ENCODE measurements around the gene PARP15.
"Not testable (repeated sequence)": the region's sequence is repeated elsewhere in the genome, so short reads cannot be mapped to it uniquely, and the experiment has no call there.

PARP15 gene

DNA sequence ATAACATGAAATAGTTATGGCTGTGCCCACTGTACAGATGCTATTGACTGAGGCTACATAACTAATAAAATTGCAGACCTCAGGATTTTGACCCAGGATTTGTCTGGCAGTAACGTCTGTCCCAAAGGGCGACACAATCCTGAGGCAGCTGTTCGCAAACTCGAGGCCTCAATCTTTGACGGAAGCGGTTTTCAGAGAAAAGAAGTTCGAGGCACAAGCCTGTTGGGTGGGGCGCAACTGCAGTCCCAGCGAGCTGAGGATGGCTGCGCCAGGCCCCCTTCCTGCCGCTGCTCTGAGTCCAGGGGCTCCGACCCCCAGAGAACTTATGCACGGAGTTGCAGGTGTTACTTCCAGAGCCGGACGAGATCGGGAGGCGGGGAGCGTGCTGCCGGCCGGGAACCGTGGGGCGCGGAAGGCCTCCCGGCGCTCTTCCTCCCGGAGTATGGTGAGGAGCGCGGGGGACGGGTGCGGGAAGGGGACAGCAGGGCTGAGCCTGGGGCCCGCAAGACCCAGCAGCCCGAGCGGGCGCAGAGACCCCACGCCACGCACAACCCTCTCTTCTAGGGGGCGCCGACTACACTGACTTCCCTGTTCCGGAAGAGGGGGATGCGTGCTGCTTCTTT is at the start of gene PARP15:
Gene PARP15 (plus strand): TSS at position 242 of the 623 bp plus-strand sequence. CDS start 18 bp downstream, at position 260.
- no peak for DNase-seq (ENCODE audit: low spot score)

GRCh38 chr3:122530164-122530563 is 47.3 kb upstream of the PARP15 start:
- no peak for DNase-seq (ENCODE audit: low spot score)

GRCh38 chr3:122533480-122533879 is 44.0 kb upstream of the PARP15 start:
- no peak for DNase-seq (ENCODE audit: low spot score)

DNA sequence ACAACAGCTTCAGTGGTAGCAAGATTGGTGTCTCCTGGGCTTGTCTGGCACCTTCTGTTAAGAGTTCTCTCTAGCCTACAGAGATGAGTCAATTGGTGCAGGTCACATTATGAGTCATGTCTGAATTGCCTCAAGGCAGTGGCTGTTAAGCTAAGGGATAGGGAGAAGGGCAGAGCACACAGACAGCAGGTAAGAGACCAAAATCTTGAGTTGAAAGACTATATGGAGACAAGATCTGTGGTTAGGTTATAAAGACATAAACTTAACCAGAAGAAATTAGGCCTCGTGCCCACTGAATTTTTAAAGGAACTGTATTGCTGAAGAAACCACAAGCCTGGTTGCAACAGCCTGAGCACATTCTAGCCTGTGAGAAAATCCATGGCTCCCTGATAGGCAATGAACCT is 43.5 kb upstream of the PARP15 start:
- DNase-seq (ENCODE audit: low spot score), result peak; percentile 74

DNA sequence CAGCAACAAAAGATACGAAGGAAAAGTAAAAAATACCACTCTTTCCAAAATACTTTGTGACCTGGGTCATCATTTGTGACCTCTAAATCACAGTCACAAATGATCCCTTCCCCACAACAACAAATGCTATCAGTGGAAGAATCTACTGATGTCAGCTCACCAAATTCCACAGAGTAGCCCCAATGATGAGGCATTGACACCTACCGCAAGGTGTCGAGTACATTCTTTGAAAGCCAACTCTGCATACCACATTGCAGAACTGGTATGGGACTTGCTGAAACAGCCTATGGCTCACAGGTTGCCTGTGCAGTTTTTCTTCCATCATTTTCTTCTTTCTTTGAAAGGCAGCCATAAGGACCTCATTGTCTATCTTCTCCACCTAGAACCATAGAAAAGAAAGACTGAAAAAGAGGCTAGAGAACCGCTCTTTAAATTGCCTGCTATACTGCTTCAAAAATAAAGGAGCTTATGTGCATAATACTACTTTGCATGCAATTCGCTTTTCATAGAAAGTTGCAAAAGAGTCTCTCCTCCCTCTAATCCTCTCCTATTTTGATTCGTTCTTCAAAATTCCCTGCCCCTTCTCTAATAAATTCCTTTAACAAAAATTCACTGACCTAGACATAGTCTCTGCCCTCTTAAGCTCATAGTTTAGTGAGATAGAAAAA is 41.4 kb upstream of the PARP15 start:
- DNase-seq (ENCODE audit: low spot score), result no peak

DNA sequence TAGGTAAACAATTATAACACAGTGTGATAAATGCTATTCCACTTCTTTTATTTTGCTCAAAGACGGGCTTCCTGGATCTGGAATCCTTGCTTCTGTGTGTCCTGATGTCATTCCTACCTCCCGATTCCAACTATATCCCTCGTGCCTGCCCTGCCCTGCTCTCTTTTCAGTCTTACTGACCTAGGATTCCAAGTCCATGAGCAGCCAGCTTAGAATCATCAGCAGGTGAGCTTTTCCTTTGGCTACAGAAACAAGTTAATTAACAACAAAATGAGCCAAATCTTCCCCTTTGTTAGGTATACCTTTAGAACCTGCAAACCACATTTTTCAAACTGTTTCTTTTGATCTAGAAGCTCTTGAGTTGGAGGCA is 40.8 kb upstream of the PARP15 start:
- no peak for DNase-seq (ENCODE audit: low spot score)

GRCh38 chr3:122538956-122539490 is 38.4 kb upstream of the PARP15 start:
- no peak for DNase-seq (ENCODE audit: low spot score)

DNA sequence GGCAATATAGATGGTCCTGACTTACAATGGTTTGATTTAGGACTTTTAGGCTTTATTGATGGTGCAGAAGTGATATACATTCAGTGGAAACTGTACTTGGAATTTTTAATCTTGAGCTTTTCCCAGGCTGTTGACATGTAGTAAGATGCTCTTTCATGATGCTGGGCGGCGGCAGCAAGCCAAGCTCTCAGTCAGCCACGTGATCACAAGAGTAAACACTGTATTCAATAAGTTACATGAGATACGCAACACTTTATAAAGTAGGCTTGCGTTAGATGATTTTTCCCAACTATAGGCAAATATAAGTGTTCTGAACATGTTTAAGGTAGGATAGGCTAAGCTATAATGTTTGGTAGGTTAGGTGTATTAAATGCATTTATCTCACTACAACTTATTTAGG is 31.3 kb upstream of the PARP15 start:
- no peak for DNase-seq (ENCODE audit: low spot score)

DNA sequence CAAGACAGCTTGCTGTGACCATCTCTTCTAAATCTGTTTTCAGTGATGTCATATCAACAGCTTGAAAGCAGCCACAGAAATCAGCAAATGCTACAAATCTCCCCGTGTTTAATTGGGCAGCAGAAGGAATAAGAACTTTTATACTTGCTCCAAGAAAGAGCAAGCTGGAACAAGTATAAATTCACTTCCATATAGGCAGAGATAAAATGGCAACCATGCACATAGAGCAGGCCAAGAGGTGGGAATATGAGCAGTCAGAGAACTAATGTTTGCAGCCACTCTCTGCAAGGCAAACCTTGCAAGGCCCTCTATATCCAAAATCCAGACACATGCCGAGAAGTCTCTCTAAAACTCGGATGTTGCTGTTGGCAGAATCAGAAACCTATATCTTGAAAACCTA is 29.4 kb upstream of the PARP15 start:
- no peak for DNase-seq (ENCODE audit: low spot score)

DNA sequence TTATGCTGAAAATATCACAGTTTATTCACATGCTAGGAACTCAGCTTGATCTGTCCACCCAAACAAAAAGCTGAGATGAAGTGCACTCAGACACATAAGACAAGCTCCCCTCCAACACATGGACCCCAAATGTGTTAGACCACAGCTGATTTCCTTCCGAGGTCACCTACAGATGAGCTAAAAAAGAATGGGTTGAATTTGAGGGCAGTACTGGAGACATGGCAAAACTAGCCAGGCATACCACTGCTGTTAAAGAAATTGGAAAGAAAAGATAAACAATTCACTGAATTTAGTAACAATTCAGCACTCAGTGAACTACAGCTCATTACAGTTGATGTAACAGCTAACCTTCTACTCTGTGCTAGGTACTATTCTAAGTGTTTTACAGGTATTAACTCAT is 28.8 kb upstream of the PARP15 start:
- no peak for DNase-seq (ENCODE audit: low spot score)

DNA sequence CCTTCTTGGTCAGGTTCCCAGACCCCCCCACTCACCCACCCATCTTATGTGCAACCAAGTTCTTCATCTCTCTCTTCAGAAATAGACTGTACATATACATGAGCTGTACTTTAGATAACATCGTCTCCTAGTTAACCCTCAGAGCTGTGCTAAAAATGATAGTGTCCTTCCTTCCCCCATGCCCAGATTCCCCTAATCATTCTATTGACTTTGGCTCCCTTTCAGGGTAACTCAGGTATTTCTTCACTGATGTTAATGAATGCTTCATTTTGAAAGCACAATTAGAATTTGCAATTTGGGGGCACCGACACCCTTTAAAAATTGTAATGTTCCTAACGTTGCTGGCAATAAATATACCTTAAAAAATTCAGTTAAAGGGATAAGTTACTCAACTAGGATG is 24.3 kb upstream of the PARP15 start:
- DNase-seq (ENCODE audit: low spot score), result no peak

GRCh38 chr3:122555275-122556071 is 22.0 kb upstream of the PARP15 start:
- DNase-seq (ENCODE audit: low spot score), result peak; percentile 53

GRCh38 chr3:122557356-122557755 is 20.1 kb upstream of the PARP15 start:
- DNase-seq (ENCODE audit: low spot score), result no peak

DNA sequence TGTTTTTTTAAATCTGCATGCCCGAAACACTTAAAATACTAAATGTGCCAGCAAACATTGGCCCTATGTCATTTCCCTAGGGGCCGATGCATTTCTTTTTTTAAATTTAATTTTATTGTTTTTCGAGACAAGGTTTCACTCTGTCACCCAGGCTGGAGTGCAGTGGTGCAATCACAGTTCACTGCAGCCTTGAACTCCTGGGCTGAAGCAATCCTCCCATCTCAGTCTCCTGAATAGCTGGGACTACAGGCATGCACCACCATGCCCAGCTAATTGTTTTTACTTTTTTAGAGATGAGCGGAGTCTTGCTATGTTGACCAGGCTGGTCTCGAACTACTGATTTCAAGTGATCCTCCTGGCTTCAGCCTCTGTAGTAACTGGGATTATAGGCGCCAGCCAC is 18.8 kb upstream of the PARP15 start:
- no peak for DNase-seq (ENCODE audit: low spot score)

DNA sequence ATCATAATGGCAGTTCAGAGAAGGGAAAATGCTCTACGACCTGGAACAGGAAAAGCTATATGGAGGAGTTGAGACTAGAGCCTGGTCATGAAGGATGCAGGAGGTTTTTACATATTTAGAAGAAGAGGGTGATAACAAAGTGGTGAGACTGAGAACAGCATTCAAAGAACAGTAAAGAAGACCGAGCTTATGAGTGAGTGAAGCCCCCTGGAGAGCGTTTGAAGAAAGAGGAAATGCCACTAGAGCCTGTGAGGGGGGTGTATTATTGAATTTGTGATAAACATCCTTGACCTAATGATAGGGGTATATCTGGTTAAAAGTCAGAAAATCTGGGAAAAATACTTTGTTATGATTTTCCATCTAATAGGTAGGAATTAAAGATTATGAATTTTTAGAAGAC is 17.5 kb upstream of the PARP15 start:
- no peak for DNase-seq (ENCODE audit: low spot score)

DNA sequence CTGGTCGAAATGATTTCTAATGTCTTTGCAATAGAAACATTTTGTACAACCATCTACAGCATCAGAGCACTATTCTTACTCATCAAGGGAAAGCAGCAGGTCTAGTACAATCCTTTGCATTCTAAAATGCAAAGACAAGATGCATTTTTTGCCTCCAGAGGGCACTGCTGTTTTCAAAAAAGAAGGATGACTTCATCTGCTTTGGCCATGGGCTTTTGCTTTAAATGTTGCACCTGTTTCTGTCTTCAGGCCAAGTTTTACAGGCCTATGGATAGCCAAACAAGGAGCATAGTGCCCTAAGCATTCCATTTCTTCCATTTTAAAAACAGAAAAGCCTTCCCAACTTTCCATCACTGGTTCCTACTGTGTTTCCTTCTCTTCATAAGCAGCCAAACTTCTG is 16.8 kb upstream of the PARP15 start:
- DNase-seq (ENCODE audit: low spot score), result peak; percentile 53

GRCh38 chr3:122562923-122563716 is 14.3 kb upstream of the PARP15 start:
- no peak for DNase-seq (ENCODE audit: low spot score)

DNA sequence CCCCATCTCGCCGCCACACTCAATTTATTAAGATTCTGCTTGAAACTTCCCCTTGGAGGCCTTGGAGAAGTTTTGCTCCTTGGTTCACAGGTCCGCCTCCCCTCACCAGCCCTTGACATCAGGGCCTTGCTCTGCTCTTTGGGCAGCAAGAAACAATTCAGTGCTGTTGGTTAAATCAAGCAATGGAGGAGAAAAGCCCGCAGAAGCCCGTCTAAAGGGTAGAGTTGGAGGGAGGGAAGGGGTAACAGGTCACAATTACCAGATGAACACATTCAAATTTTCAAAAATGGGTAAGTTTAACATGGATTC is 13.8 kb upstream of the PARP15 start:
- DNase-seq (ENCODE audit: low spot score), result no peak

GRCh38 chr3:122564155-122564912 is 13.1 kb upstream of the PARP15 start, which contains the start of the genes DTX3L and PARP9:
Gene DTX3L, plus strand, starts transcription at chr3:122564338. Its CDS starts 89 bp downstream, at chr3:122564427.
Gene PARP9, minus strand, starts transcription at chr3:122564300. Its CDS starts 4,680 bp downstream, at chr3:122559620.
- DNase-seq (ENCODE audit: low spot score), result peak; percentile 94

- not testable (repeated sequence) for DNase-seq (ENCODE audit: low spot score)
These were observed 9.3 kb upstream of the PARP15 start for GRCh38 chr3:122568131-122568530.

DNA sequence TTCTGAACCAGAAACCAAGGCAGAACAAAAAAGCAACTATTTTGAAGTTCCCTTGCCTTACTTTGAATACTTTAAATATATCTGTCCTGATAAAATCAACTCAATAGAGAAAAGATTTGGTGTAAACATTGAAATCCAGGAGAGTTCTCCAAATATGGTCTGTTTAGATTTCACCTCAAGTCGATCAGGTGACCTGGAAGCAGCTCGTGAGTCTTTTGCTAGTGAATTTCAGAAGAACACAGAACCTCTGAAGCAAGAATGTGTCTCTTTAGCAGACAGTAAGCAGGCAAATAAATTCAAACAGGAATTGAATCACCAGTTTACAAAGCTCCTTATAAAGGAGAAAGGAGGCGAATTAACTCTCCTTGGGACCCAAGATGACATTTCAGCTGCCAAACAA is 8.7 kb upstream of the PARP15 start:
- DNase-seq (ENCODE audit: low spot score), result no peak
